Heart left ventricle (tissue), 16 donors: ENCODE results near the gene TMEM198. TPM values are rescaled to one million over a fixed set of nuclear protein-coding genes. Genes with fewer than 3 reads are reported as not detected.
A peak's percentile ranks its signal among the peaks of the same experiment; 100 is the strongest.

Experiments used
- ATAC-seq, 4 donors: fragments of 200-7000 bp; cut with Tn5 transposase; one replicate each; pipeline ENCODE4 v1.9.1; 2020 to 2022; ENCODE audit warnings: moderate library complexity in 4 of 4, mild to moderate bottlenecking in 3 of 4, moderate number of reproducible peaks in 1 of 4
- DNase-seq, 5 donors: peaks; one replicate each; pipeline ENCODE4 v3.0.0-alpha.2; 2020
- H3K27ac ChIP-seq, 12 donors: fragments of 200-600 bp; sonication (generic) in 4 of 12; one replicate each; pipeline versions ENCODE4 v1.5.0 to v1.8.0; 2016 to 2022; ENCODE audit warnings: mild to moderate bottlenecking in 2 of 12
- H3K27me3 ChIP-seq, 9 donors: fragments of 200-600 bp; sonication (generic) in 2 of 9; one replicate each; pipeline versions ENCODE4 v1.5.1 to v1.8.0; 2016 to 2022; ENCODE audit warnings: mild to moderate bottlenecking in 3 of 9
- H3K36me3 ChIP-seq, 9 donors: fragments of 200-600 bp; sonication (generic) in 2 of 9; one replicate each; pipeline versions ENCODE4 v1.5.0 to v1.8.0; 2018 to 2022; ENCODE audit warnings: mild to moderate bottlenecking in 2 of 9
- H3K4me1 ChIP-seq, 12 donors: fragments of 200-600 bp; sonication (generic) in 4 of 12; one replicate each; pipeline versions ENCODE4 v1.5.0 to v1.8.0; 2016 to 2022; ENCODE audit warnings: mild to moderate bottlenecking in 3 of 12
- H3K4me3 ChIP-seq, 12 donors: fragments of 200-600 bp; sonication (generic) in 4 of 12; one replicate each; pipeline versions ENCODE4 v1.5.0 to v1.8.0; 2017 to 2022; ENCODE audit warnings: mild to moderate bottlenecking in 9 of 12, moderate library complexity in 4 of 12
- H3K9me3 ChIP-seq, 12 donors: fragments of 200-600 bp; sonication (generic) in 4 of 12; one replicate each; pipeline versions ENCODE4 v1.5.0 to v1.8.0; 2016 to 2022; ENCODE audit warnings: mild to moderate bottlenecking in 1 of 12
- CTCF ChIP-seq, 12 donors: fragments of 200-600 bp; sonication (generic) in 4 of 12; IDR thresholded peaks; one replicate each; pipeline versions ENCODE4 v1.5.0 to v1.8.0; 2018 to 2022; ENCODE audit warnings: antibody characterized with exemption in 12 of 12, mild to moderate bottlenecking in 5 of 12
- POLR2A ChIP-seq, 2 donors: fragments of 450-650 bp; IDR thresholded peaks; one replicate each; pipeline ENCODE4 v1.6.1; 2017; ENCODE audit warnings: antibody characterized with exemption in 2 of 2, mild to moderate bottlenecking in 2 of 2, moderate library complexity in 2 of 2
- WGBS, 4 donors: extraction: QIAGEN DNeasy Blood & Tissue Kit in 2 of 4; methylation state at CpG; one replicate each; pipeline versions ENCODE4 v1.1.5 to v1.1.7; 2013 to 2018; 5-methylcytosine and 5-hydroxymethylcytosine counted together
- intact Hi-C, 10 donors: fragments of 100-400 bp; cut with DNase I; formaldehyde crosslinking; loops; one replicate each; pipeline versions ENCODE4 v1.11.1 to v1.14.2; 2022
- polyA plus RNA-seq, 2 donors: library from polyadenylated mRNA; stranded (reverse); fragments of 200-250 nt; gene quantifications; one replicate each; pipeline ENCODE4 v1.2.3, GENCODE V29; 2013
- total RNA-seq, 9 donors: library from RNA; depleted of rRNA in 2 of 9; stranded (reverse); fragments of >200 nt in 2 of 9; fragmentation: NEBNext Ultra II Directional in 3 of 9; extraction: Animal tissue kit (Norgen Biotek cat#: 25700) in 3 of 9; gene quantifications; one replicate each; pipeline versions ENCODE4 v1.1.0 to v1.2.4, GENCODE V29; 2016 to 2023
- donor health status: ischemic (EF 13 %, LVEDD 7.1; RV severe dilation, severe dysfunction).
- donor health status: healthy with polysubstance abuse.
- donor health status: DM: no; HTN: yes; CAD: no.
- donor health status: DM: no; HTN: no; CAD: no.
- donor health status: ischemic (EF 25% LVEDD 6.9; RV normal size, moderate dysfunction).
- donor health status: ischemic (EF 25% LVEDD 5.7; RV mildly dilated, moderate dysfunction).
- donor health status: healthy.
- donor health status: DM: yes; HTN: yes; CAD: no.
- donor health status: ischemic (EF 35%, LVEDD 5.7; RV mildly dilated, moderate dysfunction).
- donor health status: nonischemic (EF 11% LVEDD 7.7; RV severe dilation, severe dysfunction).
- donor health status: DM: yes; HTN: yes; CAD: no.
- donor health status: PGD.
- donor health status: ischemic (EF 29% LVEDD 5.4; RV normal size, mild dysfunction).
- donor health status: nonischemic (EF 23%, LVEDD 6.1; RV moderate dilation, normal function).

The TMEM198 gene
- total and polyA plus RNA-seq, 11 donors, result 0.65 to 10.2 (median 2.3) TPM

GRCh38 chr2:219522111-219523030 lies 21.5 kb upstream of the TMEM198 start:
- H3K9me3 ChIP-seq, result no peaks in the 10 kb centered on the region
- no peak for TF ChIP-seq CTCF (IDR thresholded peaks at IDR 0.05)
- no peak for TF ChIP-seq POLR2A (IDR thresholded peaks at IDR 0.05)
- H3K4me3 ChIP-seq, result peak overlapping the region in 10 of 12 donors; percentile 1 to 41 (median 25)
- peaks cover 0 to 55% (median 23%) of the 10 kb centered on the region in 12 donors for H3K4me1 ChIP-seq
- H3K27me3 ChIP-seq, result peaks cover 8 to 73% (median 16%) of the 10 kb centered on the region in 9 donors
- WGBS, 4 donors, result 3 to 8% (median 5%) methylated on average over 52 to 70 of the region's 70 CpGs
- peak in 1 of 4 donors; percentile 28 for ATAC-seq
- H3K27ac ChIP-seq, result peak overlapping the region in 10 of 12 donors; percentile 22 to 80 (median 49)
- H3K36me3 ChIP-seq, result no peaks in the 10 kb centered on the region
- DNase-seq, result no peak
- intact Hi-C loops, result no loop called here

GRCh38 chr2:219523031-219523671 lies 20.7 kb upstream of the TMEM198 start:
- no peak for ATAC-seq
- no peak for TF ChIP-seq POLR2A (IDR thresholded peaks at IDR 0.05)
- no peak for TF ChIP-seq CTCF (IDR thresholded peaks at IDR 0.05)
- intact Hi-C loops, result no loop called here
- peak overlapping the region in 4 of 12 donors; percentile 39 to 80 (median 60) for H3K27ac ChIP-seq
- H3K27me3 ChIP-seq, result peaks cover 8 to 78% (median 16%) of the 10 kb centered on the region in 9 donors
- 34 to 45% (median 38%) methylated on average over 6 to 24 of the region's 24 CpGs for WGBS, 4 donors
- H3K4me3 ChIP-seq, result peak overlapping the region in 10 of 12 donors; percentile 1 to 41 (median 25)
- no peaks in the 10 kb centered on the region for H3K36me3 ChIP-seq
- no peak for DNase-seq
- H3K4me1 ChIP-seq, result peaks cover 0 to 56% (median 23%) of the 10 kb centered on the region in 12 donors
- no peaks in the 10 kb centered on the region for H3K9me3 ChIP-seq

GRCh38 chr2:219524817-219525216 lies 19.0 kb upstream of the TMEM198 start:
- Histone ChIP-seq H3K4me3 (no peak overlapping the region), H3K4me1 (peaks cover 0 to 58% (median 25%) of the 10 kb centered on the region in 12 donors), H3K36me3 (no peaks in the 10 kb centered on the region), H3K27ac (no peak overlapping the region), H3K9me3 (no peaks in the 10 kb centered on the region), H3K27me3 (peaks cover 8 to 80% (median 29%) of the 10 kb centered on the region in 9 donors)
- 90 to 100% (median 92%) methylated on average over 2 of the region's 2 CpGs for WGBS, 4 donors
- intact Hi-C loops, result loop anchor here in 7 of 10 donors (2.0 to 5.0 kb wide), 4 partner anchors 33 to 120 kb away; no protein-coding TSS in a partner anchor
- ATAC-seq, result no peak
- no peak for DNase-seq
- TF ChIP-seq POLR2A (IDR thresholded peaks at IDR 0.05) (no peak), CTCF (IDR thresholded peaks at IDR 0.05) (no peak)
